Mesendoderm (in vitro differentiated cells): ENCODE results near the gene OBSCN.

ENCODE experiments used
- DNase-seq: peaks from one replicate; pipeline ENCODE4 v3.0.0; 2013
- H2AK5ac ChIP-seq: 2 replicates; pipeline ENCODE4 v1.6.1; 2013; ENCODE audit warnings: low read length, inconsistent platforms
- H2BK120ac ChIP-seq: 2 replicates; pipeline ENCODE4 v1.6.1; 2013; ENCODE audit warnings: low read depth, mild to moderate bottlenecking, low read length, moderate library complexity, mixed read lengths
- H2BK15ac ChIP-seq: replicated peaks from 2 replicates; pipeline ENCODE4 v1.6.1; 2013; ENCODE audit warnings: low read depth, mild to moderate bottlenecking, moderate library complexity
- H2BK5ac ChIP-seq: 2 replicates; pipeline ENCODE4 v1.6.1; 2013; ENCODE audit warnings: low read length, inconsistent platforms
- H3K18ac ChIP-seq: 2 replicates; pipeline ENCODE4 v1.6.1; 2013; ENCODE audit warnings: mild to moderate bottlenecking, low read length, mixed read lengths
- H3K23ac ChIP-seq: one replicate; pipeline ENCODE4 v1.6.1; 2013; ENCODE audit warnings: low read length
- H3K27ac ChIP-seq: 2 replicates; pipeline ENCODE4 v1.5.1; 2013; ENCODE audit warnings: low read depth, mild to moderate bottlenecking, inconsistent platforms, low read length, moderate library complexity
- H3K27me3 ChIP-seq: 2 replicates; pipeline ENCODE4 v1.6.1; 2013; ENCODE audit warnings: low read length, control low read depth, mild to moderate bottlenecking, inconsistent platforms; ENCODE audit not compliant: insufficient read depth, poor library complexity
- H3K36me3 ChIP-seq: 2 replicates; pipeline ENCODE4 v1.6.1; 2013; ENCODE audit warnings: low read length, inconsistent platforms; ENCODE audit not compliant: control insufficient read depth, insufficient read depth
- H3K4ac ChIP-seq: one replicate; pipeline ENCODE4 v1.6.1; 2013; ENCODE audit warnings: low read depth, mild to moderate bottlenecking, low read length, moderate library complexity
- H3K4me1 ChIP-seq: 2 replicates; pipeline ENCODE4 v1.6.1; 2013; ENCODE audit warnings: low read depth, low read length, inconsistent platforms; ENCODE audit not compliant: control insufficient read depth
- H3K4me2 ChIP-seq: 2 replicates; pipeline ENCODE4 v1.6.1; 2013; ENCODE audit warnings: low read length
- H3K4me3 ChIP-seq: 2 replicates; pipeline ENCODE4 v1.5.1; 2013; ENCODE audit warnings: mild to moderate bottlenecking, low read length
- H3K56ac ChIP-seq: one replicate; pipeline ENCODE4 v1.6.1; 2013; ENCODE audit warnings: low read length
- H3K79me1 ChIP-seq: 2 replicates; pipeline ENCODE4 v1.6.1; 2013; ENCODE audit warnings: low read length, inconsistent platforms
- H3K79me2 ChIP-seq: 2 replicates; pipeline ENCODE4 v1.6.1; 2013; ENCODE audit warnings: mild to moderate bottlenecking, low read length; ENCODE audit not compliant: control insufficient read depth, insufficient read depth
- H3K9ac ChIP-seq: 2 replicates; pipeline ENCODE4 v1.6.1; 2013; ENCODE audit warnings: low read length, inconsistent platforms
- H4K5ac ChIP-seq: one replicate; pipeline ENCODE4 v1.6.1; 2013; ENCODE audit warnings: low read length
- H4K8ac ChIP-seq: one replicate; pipeline ENCODE4 v1.6.1; 2013; ENCODE audit warnings: low read depth, mild to moderate bottlenecking, control low read depth, low read length, moderate library complexity
- WGBS: extraction: QIAGEN DNeasy Blood & Tissue Kit; methylation state at CpG from one replicate; pipeline ENCODE4 v1.1.7; 2013; ENCODE audit warnings: low lambda C conversion rate, missing lambda C conversion rate; ENCODE audit not compliant: insufficient coverage; ENCODE audit errors: extremely low coverage; 5-methylcytosine and 5-hydroxymethylcytosine counted together

OBSCN gene

DNA sequence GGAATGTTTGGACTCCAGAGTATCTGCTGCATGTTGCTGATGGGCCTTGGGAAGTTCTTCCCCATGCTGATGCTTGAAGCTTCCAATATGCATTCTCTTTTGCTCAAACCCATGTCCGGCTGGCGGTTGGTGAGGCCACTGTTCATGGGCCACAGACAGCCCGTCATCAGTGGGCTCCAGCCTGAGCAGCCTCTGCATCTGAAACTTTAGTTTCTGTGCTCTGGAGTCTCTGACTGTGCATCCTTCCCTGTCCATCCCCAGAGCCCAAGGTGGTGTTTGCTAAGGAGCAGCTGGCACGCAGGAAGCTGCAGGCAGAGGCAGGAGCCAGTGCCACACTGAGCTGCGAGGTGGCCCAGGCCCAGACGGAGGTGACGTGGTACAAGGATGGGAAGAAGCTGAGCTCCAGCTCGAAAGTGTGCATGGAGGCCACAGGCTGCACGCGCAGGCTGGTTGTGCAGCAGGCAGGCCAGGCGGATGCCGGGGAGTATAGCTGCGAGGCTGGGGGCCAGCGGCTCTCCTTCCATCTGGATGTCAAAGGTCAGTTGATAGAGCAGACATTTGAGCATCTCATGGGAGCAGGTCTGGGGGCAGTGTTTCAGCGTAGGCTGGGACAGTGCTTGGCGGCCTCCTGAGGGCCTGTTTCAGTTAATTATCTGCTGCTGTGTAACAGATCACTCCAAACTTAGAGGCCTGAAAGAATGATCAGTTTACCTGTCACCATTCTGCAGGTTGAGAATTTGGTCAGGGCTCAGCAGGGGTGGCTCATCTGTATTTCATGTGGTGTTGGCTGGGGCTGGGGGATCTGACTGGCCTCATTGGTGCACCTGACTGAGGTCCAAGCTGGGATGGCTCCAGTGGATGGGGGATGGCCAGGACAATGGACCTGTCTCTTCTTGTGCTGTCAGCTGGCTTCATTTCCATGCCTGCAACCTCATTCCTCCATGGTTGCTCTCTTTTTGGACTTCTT is 16.6 kb downstream of the OBSCN start:
- Histone ChIP-seq H2AK5ac (no peak overlapping the region), H2BK5ac (no peak overlapping the region), H3K4ac (no peak overlapping the region), H3K4me3 (no peak overlapping the region), H3K56ac (no peak overlapping the region), H2BK15ac (no peak overlapping the region), H3K23ac (no peak overlapping the region), H2BK120ac (no peak overlapping the region), H3K18ac (no peak overlapping the region), H3K9ac (no peak overlapping the region), H3K27ac (no peak overlapping the region), H3K79me2 (no peaks in the 10 kb centered on the region), H3K27me3 (no peaks in the 10 kb centered on the region), H3K4me2 (no peak overlapping the region), H3K36me3 (peaks cover 8% of the 10 kb centered on the region), H4K5ac (no peak overlapping the region), H3K4me1 (no peaks in the 10 kb centered on the region), H3K79me1 (peaks cover 4% of the 10 kb centered on the region), H4K8ac (no peak overlapping the region)
- WGBS, result no CpG with 5 or more reads among the region's 16 CpGs
- DNase-seq, result no peak

DNA sequence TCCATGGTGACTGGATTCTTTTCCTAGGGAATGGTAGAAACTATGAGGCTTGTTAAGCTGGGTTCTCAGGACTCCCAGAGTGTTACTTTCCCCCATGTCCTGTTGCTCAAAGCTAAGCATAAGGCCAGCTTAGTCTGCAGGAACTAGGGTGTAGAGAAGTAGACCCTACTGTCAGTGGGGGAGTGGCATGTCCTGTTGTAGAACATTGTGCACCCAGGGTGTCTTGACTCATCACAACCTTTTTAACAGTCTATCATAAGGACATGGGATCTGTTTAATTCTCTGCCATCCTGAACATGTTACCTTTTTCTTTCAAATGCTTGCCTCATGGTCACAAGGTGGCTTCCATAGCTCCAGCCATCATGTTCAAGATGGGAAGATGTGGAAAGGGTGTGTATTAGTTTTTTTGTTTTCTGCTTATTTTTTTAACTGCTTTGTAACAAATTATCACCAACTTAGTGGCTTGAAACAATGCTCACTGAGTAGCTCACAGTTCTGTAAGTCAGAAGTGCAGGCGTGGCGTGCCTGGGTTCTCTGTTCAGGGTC is 17.4 kb downstream of the OBSCN start:
- H3K4me1 ChIP-seq, result no peaks in the 10 kb centered on the region
- no peak overlapping the region for H3K18ac ChIP-seq
- no peak overlapping the region for H3K23ac ChIP-seq
- H2BK5ac ChIP-seq, result no peak overlapping the region
- H3K9ac ChIP-seq, result no peak overlapping the region
- no peak overlapping the region for H2AK5ac ChIP-seq
- H3K27ac ChIP-seq, result no peak overlapping the region
- no peak overlapping the region for H2BK120ac ChIP-seq
- no peak overlapping the region for H3K4me2 ChIP-seq
- no peaks in the 10 kb centered on the region for H3K27me3 ChIP-seq
- H3K4me3 ChIP-seq, result no peak overlapping the region
- H3K79me1 ChIP-seq, result peaks cover 4% of the 10 kb centered on the region
- no peak overlapping the region for H3K56ac ChIP-seq
- H3K36me3 ChIP-seq, result peaks cover 8% of the 10 kb centered on the region
- H3K4ac ChIP-seq, result no peak overlapping the region
- H3K79me2 ChIP-seq, result no peaks in the 10 kb centered on the region
- no peak for DNase-seq
- H4K5ac ChIP-seq, result no peak overlapping the region
- no peak overlapping the region for H2BK15ac ChIP-seq
- no peak overlapping the region for H4K8ac ChIP-seq
- WGBS, result no CpG with 5 or more reads among the region's 2 CpGs

DNA sequence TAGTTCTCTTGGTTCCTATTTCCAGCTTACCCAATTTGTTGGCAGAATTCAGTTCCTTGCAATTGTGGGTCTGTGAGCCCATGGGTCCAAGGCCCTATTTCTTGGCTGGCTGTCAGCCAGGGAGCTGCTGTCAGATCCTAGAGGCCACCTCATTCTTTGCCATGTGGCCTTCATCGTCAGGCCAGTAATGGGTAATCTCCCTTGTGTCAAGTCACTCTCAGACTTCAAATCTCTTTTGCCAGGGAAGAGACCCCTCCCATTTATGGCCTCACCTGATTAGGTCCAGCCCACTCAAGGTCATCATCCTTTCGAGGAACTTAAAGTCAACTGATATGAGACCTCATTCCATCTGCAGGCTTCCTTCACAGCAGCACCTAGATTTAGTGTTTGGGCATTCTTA is 17.9 kb downstream of the OBSCN start:
- no peak overlapping the region for H2AK5ac ChIP-seq
- WGBS, result no CpG with 5 or more reads among the region's 2 CpGs
- peaks cover 6% of the 10 kb centered on the region for H3K36me3 ChIP-seq

DNA sequence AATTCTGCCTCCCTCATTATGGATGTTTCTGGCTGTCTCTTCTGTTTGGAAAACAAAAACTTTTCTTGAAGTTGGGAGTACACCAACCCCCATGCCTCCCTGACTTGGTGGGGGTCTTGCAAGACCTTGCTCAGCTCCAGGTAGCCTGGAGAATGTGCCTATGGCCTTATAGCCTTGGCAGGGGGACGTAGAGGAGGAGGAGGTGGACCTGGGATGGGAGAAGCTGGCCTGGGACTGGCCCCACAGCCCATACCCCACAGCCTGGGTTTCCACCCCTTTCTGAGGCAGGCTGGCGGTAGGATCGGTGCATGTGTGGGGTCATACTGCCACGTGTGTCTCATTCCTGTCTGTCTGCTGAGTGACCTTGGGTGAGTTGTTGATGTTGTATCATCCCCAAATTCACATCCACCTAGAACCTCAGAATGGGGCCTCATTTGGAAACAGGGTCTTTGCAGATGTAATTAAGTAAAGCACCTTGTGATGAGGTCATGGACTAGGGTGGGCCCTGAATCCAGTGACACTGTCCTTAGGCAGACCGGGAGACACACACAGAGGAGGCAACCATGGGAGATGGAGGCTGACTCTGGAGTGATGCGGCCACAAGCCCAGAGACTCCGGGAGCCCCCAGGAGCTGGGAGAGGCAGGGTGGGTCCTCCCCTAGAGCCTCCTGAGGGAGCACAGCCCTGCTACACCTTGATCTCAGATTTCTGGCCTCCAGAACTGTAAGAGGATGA is 18.5 kb downstream of the OBSCN start:
- H3K18ac ChIP-seq, result no peak overlapping the region
- no peak overlapping the region for H3K4ac ChIP-seq
- H3K79me1 ChIP-seq, result peaks cover 4% of the 10 kb centered on the region
- H3K56ac ChIP-seq, result no peak overlapping the region
- H3K4me3 ChIP-seq, result no peak overlapping the region
- H3K27ac ChIP-seq, result no peak overlapping the region
- no peak overlapping the region for H4K8ac ChIP-seq
- no peak for DNase-seq
- no peak overlapping the region for H4K5ac ChIP-seq
- no CpG with 5 or more reads among the region's 7 CpGs for WGBS
- H3K27me3 ChIP-seq, result no peaks in the 10 kb centered on the region
- peaks cover 6% of the 10 kb centered on the region for H3K36me3 ChIP-seq
- H3K23ac ChIP-seq, result no peak overlapping the region
- H3K4me2 ChIP-seq, result no peak overlapping the region
- no peaks in the 10 kb centered on the region for H3K79me2 ChIP-seq
- no peak overlapping the region for H3K9ac ChIP-seq
- H2BK120ac ChIP-seq, result no peak overlapping the region
- no peak overlapping the region for H2BK15ac ChIP-seq
- no peaks in the 10 kb centered on the region for H3K4me1 ChIP-seq
- H2AK5ac ChIP-seq, result no peak overlapping the region
- H2BK5ac ChIP-seq, result no peak overlapping the region

More for the DNA sequence above, 17.9 kb downstream of the OBSCN start:
- Histone ChIP-seq H3K27ac (no peak overlapping the region), H3K9ac (no peak overlapping the region), H3K4me1 (no peaks in the 10 kb centered on the region), H3K18ac (no peak overlapping the region), H2BK5ac (no peak overlapping the region), H4K5ac (no peak overlapping the region), H2BK120ac (no peak overlapping the region), H3K56ac (no peak overlapping the region), H3K79me2 (no peaks in the 10 kb centered on the region), H3K79me1 (peaks cover 4% of the 10 kb centered on the region), H3K27me3 (no peaks in the 10 kb centered on the region), H3K4ac (no peak overlapping the region), H3K4me2 (no peak overlapping the region), H4K8ac (no peak overlapping the region), H3K4me3 (no peak overlapping the region), H3K23ac (no peak overlapping the region), H2BK15ac (no peak overlapping the region)
- DNase-seq, result no peak

DNA sequence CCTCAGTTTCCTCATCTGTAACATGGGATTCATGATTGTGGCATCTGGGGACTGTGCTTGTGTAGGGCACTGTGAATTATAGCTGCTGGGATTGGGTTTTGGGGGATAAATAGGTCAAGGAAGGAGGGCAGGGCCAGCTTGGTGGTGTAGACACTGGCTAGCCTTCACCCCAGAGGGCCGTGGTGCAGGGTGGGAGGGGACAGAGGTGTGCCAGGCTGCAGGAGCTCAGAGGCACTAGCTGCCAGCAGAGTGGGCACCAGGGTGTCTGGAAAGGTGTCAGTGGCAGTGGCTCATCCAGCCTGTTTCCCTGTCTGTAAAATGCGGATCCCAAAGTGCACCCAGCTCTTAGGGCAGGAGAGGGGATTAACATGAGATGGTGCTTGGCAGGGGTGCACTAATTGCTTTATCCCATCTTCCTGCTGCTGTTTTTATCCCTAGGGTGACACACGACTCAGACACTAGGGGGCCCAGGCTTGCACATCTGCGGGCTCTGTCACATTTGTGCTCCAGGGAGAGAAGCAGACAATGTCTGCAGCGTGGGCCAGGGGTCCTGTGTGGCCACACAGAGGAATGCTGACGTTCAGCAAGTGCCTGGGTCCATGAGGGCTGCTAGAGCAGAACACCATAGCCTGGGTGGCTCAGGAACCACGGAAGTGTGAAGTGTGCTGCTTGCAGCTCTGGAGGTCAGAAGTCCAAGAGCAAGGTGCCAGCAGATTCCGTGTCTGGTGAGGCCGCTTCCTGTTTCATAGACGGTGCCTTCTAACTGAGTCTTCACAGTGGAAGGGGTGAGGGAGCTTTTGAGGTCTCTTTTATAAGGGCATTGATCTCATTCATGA is 19.3 kb downstream of the OBSCN start:
- no peak overlapping the region for H2AK5ac ChIP-seq
- H2BK5ac ChIP-seq, result no peak overlapping the region
- no peak overlapping the region for H2BK120ac ChIP-seq
- H3K4me2 ChIP-seq, result no peak overlapping the region
- no peak overlapping the region for H3K4ac ChIP-seq
- H3K9ac ChIP-seq, result no peak overlapping the region
- peaks cover 6% of the 10 kb centered on the region for H3K36me3 ChIP-seq
- no peak overlapping the region for H3K4me3 ChIP-seq
- peak; percentile 29 for DNase-seq
- WGBS, result no CpG with 5 or more reads among the region's 10 CpGs
- H3K23ac ChIP-seq, result no peak overlapping the region
- no peaks in the 10 kb centered on the region for H3K4me1 ChIP-seq
- no peaks in the 10 kb centered on the region for H3K27me3 ChIP-seq
- no peak overlapping the region for H4K8ac ChIP-seq
- peaks cover 4% of the 10 kb centered on the region for H3K79me1 ChIP-seq
- H3K18ac ChIP-seq, result no peak overlapping the region
- H2BK15ac ChIP-seq, result no peak overlapping the region
- H3K79me2 ChIP-seq, result no peaks in the 10 kb centered on the region
- no peak overlapping the region for H3K27ac ChIP-seq
- no peak overlapping the region for H4K5ac ChIP-seq
- no peak overlapping the region for H3K56ac ChIP-seq
